Ishikawa (cell line): Measurements from ENCODE around the gene TPSG1.
A peak's percentile ranks its signal among the peaks of the same experiment; 100 is the strongest.

Experiments used
- CEBPB ChIP-seq: IDR thresholded peaks from 2 replicates; pipeline ENCODE4 v1.6.1; 2012
- CREB1 ChIP-seq: IDR thresholded peaks from 2 replicates; pipeline ENCODE4 v1.6.1; 2012; ENCODE audit warnings: low read depth
- EGR1 ChIP-seq: IDR thresholded peaks from 2 replicates; pipeline ENCODE4 v1.6.1; 2012
- EP300 ChIP-seq: IDR thresholded peaks from 2 replicates; pipeline ENCODE4 v1.6.1; 2012; ENCODE audit warnings: borderline replicate concordance
- FOXM1 ChIP-seq: IDR thresholded peaks from 2 replicates; pipeline ENCODE4 v1.6.1; 2012; ENCODE audit warnings: low read depth, borderline replicate concordance
- NFIC ChIP-seq: IDR thresholded peaks from 2 replicates; pipeline ENCODE4 v1.6.1; 2012
- RAD21 ChIP-seq: IDR thresholded peaks from 2 replicates; pipeline ENCODE4 v1.6.1; 2012; ENCODE audit warnings: low read depth
- TAF1 ChIP-seq: IDR thresholded peaks from 2 replicates; pipeline ENCODE4 v1.6.1; 2012; ENCODE audit warnings: low read depth, mild to moderate bottlenecking
- TCF12 ChIP-seq: IDR thresholded peaks from 2 replicates; pipeline ENCODE4 v1.6.1; 2012; ENCODE audit warnings: low read depth
- TEAD4 ChIP-seq: IDR thresholded peaks from 2 replicates; pipeline ENCODE4 v1.6.1; 2012
- YY1 ChIP-seq: IDR thresholded peaks from 2 replicates; pipeline ENCODE4 v1.6.1; 2012; ENCODE audit warnings: low read depth
- ZBTB7A ChIP-seq: IDR thresholded peaks from 2 replicates; pipeline ENCODE4 v1.6.1; 2012; ENCODE audit warnings: low read depth
- TF ChIP-seq, protein P1 (sequence below): IDR thresholded peaks from 2 replicates; pipeline ENCODE4 v1.6.1; 2012; ENCODE audit warnings: low read depth, mild to moderate bottlenecking
- TF ChIP-seq, protein P2 (sequence below): IDR thresholded peaks from 2 replicates; pipeline ENCODE4 v1.6.1; 2012
- TF ChIP-seq, protein P3 (sequence below): IDR thresholded peaks from 2 replicates; pipeline ENCODE4 v1.6.1; 2012

Gene TPSG1

DNA sequence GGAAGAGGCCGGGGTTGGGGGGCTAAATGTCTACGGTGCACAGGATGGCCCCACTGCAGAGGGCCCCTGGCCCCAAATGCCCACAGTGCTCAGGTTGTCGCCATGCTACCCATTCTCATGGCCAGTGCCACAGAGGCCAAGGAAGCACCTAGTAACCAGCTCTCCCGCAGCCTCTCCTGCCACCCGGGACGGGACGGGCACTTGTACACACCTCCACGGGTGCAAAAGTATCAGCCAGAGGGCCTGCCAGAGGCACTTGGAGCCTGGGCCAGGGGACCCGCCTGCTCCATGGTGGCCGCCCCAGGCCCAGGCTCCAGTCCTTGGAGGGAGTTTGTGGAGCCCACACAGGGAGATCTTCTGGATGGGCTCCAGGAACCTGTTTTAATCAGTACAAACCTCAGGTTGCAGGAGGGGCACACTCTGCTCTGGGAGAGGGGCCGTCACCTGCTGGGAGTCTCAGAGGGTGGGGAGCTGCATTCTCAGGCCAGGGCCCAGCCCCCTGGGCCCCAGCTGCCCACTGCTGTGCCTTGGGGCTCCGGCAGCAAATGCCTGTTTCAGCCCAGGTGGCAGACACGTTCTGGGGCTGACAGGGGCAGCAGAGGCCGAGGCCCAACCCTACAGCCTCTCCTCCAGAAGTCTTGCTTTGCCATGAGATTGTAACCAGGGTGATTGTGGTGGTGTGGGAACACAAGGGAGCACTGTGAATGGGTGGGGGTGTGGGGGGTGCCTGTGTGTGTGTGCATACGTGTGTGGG is 38.7 kb upstream of the TPSG1 start:
- TF ChIP-seq CEBPB (no peak), CREB1 (no peak)

DNA sequence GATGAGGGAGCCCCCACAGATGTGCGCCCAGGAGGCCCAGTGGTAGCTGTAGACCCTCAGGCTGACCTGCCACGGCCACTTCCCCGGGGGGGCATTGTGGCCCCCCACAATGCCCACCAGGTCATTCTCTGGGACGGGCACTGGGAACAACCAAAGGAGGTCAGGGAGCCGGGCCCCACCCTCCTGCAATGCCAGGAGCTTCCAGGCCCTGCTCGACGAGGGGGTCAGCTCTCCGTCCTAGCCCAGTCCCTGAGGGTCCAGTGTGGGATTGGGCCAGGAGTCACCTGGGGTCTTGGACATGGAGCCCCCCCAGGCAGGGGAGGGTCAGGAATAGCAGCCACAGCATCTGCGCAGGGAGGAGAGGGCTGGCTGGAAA is 37.8 kb upstream of the TPSG1 start:
- 0 out of 2 replicates have a peak, but pooled peaks have one; percentile 14 for TF ChIP-seq ZBTB7A
- no peak for TF ChIP-seq YY1

DNA sequence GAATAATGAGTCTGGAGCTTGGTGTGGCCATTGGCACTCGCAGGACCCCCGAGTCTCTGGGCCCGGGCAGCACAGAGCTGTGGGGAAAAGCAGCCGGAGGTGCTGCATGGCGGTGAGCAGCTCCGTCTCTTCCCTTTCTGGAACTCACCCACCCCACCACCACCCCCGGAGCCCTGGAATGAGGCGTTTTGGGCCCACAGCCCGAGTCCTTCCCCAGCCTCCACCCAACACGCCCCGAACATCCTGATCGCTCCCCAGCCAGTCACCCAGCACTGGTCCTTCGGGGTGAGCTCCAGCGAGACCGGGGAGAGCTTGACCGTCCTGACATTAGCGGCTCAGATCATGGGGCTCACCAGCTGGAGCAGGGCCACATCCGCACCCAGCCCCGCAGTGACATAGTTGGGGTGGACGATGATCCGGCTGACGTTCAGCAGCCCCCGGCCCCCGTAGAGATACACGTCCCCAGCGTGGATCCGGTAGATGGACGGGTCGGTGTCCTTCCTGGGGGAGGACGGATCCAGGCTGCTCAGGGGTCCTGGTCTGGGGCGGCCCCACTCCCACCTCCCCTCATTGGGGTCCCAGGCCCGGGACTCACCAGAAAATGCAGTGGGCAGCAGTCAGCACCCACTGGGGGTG is 37.3 kb upstream of the TPSG1 start:
- no peak for TF ChIP-seq EGR1
- TF ChIP-seq FOXM1 = no peak
- TF ChIP-seq TCF12 = no peak
- no peak for TF ChIP-seq EP300
- no peak for TF ChIP-seq NFIC
- no peak for TF ChIP-seq TEAD4
- no peak for TF ChIP-seq ZBTB7A
- TF ChIP-seq CREB1 = no peak
- TF ChIP-seq, protein P1, sequence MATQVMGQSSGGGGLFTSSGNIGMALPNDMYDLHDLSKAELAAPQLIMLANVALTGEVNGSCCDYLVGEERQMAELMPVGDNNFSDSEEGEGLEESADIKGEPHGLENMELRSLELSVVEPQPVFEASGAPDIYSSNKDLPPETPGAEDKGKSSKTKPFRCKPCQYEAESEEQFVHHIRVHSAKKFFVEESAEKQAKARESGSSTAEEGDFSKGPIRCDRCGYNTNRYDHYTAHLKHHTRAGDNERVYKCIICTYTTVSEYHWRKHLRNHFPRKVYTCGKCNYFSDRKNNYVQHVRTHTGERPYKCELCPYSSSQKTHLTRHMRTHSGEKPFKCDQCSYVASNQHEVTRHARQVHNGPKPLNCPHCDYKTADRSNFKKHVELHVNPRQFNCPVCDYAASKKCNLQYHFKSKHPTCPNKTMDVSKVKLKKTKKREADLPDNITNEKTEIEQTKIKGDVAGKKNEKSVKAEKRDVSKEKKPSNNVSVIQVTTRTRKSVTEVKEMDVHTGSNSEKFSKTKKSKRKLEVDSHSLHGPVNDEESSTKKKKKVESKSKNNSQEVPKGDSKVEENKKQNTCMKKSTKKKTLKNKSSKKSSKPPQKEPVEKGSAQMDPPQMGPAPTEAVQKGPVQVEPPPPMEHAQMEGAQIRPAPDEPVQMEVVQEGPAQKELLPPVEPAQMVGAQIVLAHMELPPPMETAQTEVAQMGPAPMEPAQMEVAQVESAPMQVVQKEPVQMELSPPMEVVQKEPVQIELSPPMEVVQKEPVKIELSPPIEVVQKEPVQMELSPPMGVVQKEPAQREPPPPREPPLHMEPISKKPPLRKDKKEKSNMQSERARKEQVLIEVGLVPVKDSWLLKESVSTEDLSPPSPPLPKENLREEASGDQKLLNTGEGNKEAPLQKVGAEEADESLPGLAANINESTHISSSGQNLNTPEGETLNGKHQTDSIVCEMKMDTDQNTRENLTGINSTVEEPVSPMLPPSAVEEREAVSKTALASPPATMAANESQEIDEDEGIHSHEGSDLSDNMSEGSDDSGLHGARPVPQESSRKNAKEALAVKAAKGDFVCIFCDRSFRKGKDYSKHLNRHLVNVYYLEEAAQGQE = no peak
- TF ChIP-seq YY1 = no peak
- TF ChIP-seq TAF1 = no peak
- no peak for TF ChIP-seq CEBPB
- TF ChIP-seq, protein P2, sequence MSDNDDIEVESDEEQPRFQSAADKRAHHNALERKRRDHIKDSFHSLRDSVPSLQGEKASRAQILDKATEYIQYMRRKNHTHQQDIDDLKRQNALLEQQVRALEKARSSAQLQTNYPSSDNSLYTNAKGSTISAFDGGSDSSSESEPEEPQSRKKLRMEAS = no peak
- TF ChIP-seq, protein P3, sequence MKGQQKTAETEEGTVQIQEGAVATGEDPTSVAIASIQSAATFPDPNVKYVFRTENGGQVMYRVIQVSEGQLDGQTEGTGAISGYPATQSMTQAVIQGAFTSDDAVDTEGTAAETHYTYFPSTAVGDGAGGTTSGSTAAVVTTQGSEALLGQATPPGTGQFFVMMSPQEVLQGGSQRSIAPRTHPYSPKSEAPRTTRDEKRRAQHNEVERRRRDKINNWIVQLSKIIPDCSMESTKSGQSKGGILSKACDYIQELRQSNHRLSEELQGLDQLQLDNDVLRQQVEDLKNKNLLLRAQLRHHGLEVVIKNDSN = no peak
- TF ChIP-seq RAD21 = no peak

DNA sequence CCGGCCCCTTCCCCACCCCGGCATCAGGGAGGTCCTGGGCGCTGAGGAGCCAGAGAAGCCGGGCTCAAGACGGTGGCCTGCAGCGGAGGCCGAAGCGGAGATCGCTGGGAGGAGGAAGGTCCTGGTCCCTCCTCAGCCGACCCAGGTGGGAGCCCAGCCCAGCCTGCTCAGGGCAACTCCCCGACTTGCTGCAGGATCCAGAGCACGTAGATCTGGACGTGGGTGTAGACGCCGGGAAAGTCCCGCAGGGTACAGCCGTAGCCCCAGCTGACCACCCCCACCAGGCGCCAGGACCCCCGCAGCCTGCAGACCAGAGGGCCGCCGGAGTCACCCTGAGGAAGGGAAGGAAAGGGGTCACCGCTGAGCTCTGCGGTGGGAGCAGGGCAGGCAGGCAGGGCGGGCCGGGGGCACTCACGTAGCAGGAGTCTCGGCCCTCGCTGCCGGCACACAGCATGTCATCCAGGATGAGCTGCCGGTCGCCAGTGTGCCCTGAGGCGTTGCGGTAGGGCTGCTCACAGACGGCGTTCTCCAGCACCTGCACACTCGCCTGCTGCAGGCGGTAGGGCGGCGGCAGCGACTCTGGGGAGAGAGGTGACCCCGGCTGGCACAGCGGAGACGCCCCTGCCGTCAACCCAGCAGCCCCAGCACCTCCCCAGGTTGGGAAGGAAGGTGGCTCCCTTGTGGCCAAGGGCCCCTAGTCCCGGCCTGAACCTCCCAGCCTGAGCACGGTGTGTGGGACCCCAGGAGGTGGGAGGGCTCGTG is 36.2 kb upstream of the TPSG1 start:
- TF ChIP-seq, protein P2 = no peak
- TF ChIP-seq ZBTB7A = no peak

DNA sequence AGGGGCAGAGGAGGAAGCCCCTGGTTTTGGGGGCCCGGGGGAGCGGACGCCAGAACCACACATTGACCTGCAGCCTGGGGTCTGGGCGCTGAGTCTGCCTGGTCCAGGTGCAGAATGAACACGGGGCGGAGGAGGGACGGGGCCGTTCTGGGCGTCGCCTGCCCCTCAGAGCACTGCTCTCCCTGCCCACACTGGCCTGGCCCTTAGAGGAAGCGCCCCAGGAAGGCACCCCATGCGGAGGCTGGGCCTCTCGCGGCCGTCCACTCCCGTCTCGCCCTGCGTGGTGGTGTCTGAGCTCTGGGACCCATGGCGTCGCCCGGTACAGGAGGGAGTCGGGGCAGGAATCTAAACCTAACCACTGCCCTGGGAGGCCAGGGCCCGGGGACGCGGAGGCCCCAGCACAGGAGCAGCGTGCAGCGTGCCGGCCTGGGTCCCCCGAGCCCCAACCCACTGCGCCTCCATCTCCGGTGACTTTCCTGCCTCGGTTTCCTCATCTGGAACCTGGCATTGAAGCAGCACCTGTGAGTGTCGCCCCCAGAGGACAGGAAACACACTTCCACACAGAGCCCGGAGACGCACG is 35.1 kb upstream of the TPSG1 start:
- TF ChIP-seq RAD21 (no peak), NFIC (no peak)

DNA sequence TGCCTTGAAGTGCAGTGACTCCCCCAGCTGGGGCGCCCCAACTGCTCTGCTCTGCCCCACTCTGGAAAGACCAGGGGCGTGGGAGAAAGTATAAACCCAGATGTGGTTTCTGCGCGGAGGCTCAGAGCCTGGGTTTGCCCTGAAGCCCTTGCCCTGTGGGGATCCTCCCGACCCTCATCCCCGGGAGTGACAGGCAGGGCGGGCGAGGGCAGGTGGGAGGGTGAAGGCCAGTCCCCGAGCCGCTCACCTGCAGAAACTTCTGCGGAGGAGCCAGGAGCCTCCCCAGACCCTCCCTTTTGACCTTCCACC is 34.6 kb upstream of the TPSG1 start:
- no peak for TF ChIP-seq ZBTB7A
- TF ChIP-seq, protein P3 = no peak
- no peak for TF ChIP-seq TEAD4
- no peak for TF ChIP-seq YY1

DNA sequence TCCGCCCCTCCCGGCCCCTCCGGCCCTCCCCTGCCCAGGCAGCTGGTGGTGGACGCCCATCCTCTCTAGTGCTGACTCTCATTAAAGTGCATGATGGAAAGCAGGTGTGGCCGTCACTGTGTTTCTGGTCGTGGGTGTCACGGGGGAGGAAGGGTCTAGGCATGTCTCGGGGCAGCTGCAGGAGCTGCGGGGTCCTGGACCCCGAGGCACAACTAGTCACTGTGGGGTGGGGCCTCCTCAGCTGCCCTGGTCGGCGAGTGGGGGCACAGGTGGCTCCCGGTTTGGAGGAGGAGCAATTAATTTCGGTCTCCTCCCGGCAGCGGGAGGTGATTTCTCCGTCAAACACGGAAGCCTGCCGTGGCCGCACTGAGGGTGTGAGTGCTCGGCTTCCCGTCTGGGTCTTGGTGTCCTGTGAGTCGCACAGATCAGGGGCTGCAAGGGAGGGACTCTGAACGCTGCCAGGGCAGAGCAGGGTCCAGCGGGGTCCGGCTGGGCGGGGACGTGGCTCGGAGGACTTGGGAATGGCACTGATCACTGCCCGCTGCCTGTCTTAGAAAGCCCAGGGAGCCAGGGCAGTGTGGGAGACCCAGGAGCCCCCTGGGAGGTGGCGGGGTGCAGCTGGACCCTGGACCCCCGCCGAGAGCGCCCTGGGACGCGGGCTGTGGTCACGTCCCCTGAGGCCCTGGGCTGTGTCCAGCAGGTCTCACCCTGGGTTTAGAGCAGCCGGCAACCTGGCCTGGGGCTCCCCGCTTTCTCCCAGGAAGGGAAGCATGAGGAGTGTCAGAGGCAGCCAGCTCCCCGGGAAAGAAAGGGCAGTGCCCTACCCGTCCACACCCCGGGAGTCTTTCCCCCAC is 34.1 kb upstream of the TPSG1 start:
- TF ChIP-seq ZBTB7A (0 out of 2 replicates have a peak, but pooled peaks have one; percentile 38), TCF12 (no peak)
- TF ChIP-seq, protein P3 = no peak
